Esophagus muscularis mucosa (tissue), 4 donors: ENCODE data around the gene TPCN1. TPM values are rescaled to one million over a fixed set of nuclear protein-coding genes. Genes with fewer than 3 reads are reported as not detected.

ENCODE experiments used
- DNase-seq: peaks from one replicate; pipeline ENCODE4 v3.0.0-alpha.2; 2017; ENCODE audit errors: extremely low spot score
- H3K27ac ChIP-seq, 4 donors: fragments of 200-600 bp; sonication (generic); replicated peaks in 1 of 4; 1 replicate in 3 of 4; 2 replicates in 1 of 4; pipeline ENCODE4 v1.5.1; 2016 to 2019; ENCODE audit warnings: mild to moderate bottlenecking in 1 of 4
- H3K27me3 ChIP-seq, 4 donors: fragments of 200-600 bp; sonication (generic); one replicate each; pipeline versions ENCODE4 v1.5.1 to v1.6.0; 2016 to 2019
- H3K36me3 ChIP-seq, 4 donors: fragments of 200-600 bp; sonication (generic); one replicate each; pipeline ENCODE4 v1.5.1; 2016 to 2019
- H3K4me1 ChIP-seq, 4 donors: fragments of 200-600 bp; sonication (generic); one replicate each; pipeline ENCODE4 v1.5.1; 2016 to 2019
- H3K4me3 ChIP-seq, 4 donors: fragments of 200-600 bp; sonication (generic); 1 replicate in 2 of 4; 2 replicates in 2 of 4; pipeline ENCODE4 v1.5.1; 2016 to 2019; ENCODE audit warnings: mild to moderate bottlenecking in 4 of 4, moderate library complexity in 1 of 4
- H3K9me3 ChIP-seq, 4 donors: fragments of 200-600 bp; sonication (generic); 1 replicate in 3 of 4; 2 replicates in 1 of 4; pipeline ENCODE4 v1.5.1; 2016 to 2019
- EP300 ChIP-seq: sonication (generic); formaldehyde crosslinking; IDR thresholded peaks from one replicate; pipeline ENCODE4 v1.6.1; 2017; ENCODE audit warnings: antibody characterized with exemption
- POLR2A ChIP-seq: fragments of 450-650 bp; IDR thresholded peaks from one replicate; pipeline ENCODE4 v1.6.1; 2017; ENCODE audit warnings: antibody characterized with exemption, moderate library complexity, mild to moderate bottlenecking, low read depth
- POLR2AphosphoS5 ChIP-seq, 2 donors: sonication (generic); formaldehyde crosslinking; IDR thresholded peaks; one replicate each; pipeline ENCODE4 v1.6.1; 2017; ENCODE audit warnings: antibody characterized with exemption in 2 of 2
- WGBS: methylation state at CpG from one replicate; pipeline ENCODE4 v1.1.5; 2018; 5-methylcytosine and 5-hydroxymethylcytosine counted together
- intact Hi-C: fragments of 100-400 bp; cut with DNase I; formaldehyde crosslinking; loops from one replicate; pipeline ENCODE4 v1.15.1; 2023
- total RNA-seq, 4 donors: library from RNA; depleted of rRNA; stranded (reverse); fragments of >200 nt; gene quantifications; one replicate each; pipeline versions ENCODE4 v1.1.0 to v1.2.1, GENCODE V29; 2016
- TF ChIP-seq, protein P1 (sequence below), 3 experiments: fragments of 200-600 bp in 2 of 3; fragments of 450-650 bp in 1 of 3; sonication (generic) in 2 of 3; IDR thresholded peaks; one replicate each; pipeline ENCODE4 v1.5.1; 2017 to 2019; ENCODE audit warnings: antibody characterized with exemption in 3 of 3, mild to moderate bottlenecking in 2 of 3, moderate library complexity in 1 of 3

Gene TPCN1
- total RNA-seq, 4 donors from 2014 or later, result 31.1 to 54.0 (median 34.5) TPM

DNA sequence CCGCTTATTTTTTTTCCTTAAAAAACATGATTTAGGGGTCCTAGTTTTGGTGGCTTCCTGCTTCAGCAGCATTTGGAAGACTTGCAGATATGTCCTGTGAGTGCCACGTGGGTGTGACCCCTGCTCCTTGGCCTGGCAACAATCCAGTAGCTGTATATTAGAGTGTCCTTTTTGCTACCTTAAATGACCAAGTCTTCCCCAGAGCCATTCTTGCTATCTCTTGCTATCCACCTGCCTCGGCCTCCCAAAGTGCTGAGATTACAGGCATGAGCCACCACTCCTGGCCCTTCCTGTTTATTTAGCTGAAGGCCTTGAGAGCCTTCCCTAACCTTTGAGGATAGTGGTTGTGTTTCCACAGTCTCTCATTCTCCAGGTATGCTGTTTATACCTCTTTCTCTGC, 17.0 kb downstream of the TPCN1 start:
- TF ChIP-seq POLR2AphosphoS5 (IDR thresholded peaks at IDR 0.05), result no peak
- TF ChIP-seq, protein P1, sequence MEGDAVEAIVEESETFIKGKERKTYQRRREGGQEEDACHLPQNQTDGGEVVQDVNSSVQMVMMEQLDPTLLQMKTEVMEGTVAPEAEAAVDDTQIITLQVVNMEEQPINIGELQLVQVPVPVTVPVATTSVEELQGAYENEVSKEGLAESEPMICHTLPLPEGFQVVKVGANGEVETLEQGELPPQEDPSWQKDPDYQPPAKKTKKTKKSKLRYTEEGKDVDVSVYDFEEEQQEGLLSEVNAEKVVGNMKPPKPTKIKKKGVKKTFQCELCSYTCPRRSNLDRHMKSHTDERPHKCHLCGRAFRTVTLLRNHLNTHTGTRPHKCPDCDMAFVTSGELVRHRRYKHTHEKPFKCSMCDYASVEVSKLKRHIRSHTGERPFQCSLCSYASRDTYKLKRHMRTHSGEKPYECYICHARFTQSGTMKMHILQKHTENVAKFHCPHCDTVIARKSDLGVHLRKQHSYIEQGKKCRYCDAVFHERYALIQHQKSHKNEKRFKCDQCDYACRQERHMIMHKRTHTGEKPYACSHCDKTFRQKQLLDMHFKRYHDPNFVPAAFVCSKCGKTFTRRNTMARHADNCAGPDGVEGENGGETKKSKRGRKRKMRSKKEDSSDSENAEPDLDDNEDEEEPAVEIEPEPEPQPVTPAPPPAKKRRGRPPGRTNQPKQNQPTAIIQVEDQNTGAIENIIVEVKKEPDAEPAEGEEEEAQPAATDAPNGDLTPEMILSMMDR (IDR thresholded peaks at IDR 0.05), result no peak
- TF ChIP-seq EP300, result no peak
- no peak for TF ChIP-seq POLR2A
- DNase-seq, result no peak
- Histone ChIP-seq H3K27me3 (no peaks in the 10 kb centered on the region), H3K4me3 (no peak overlapping the region), H3K36me3 (peaks cover 0 to 76% (median 23%) of the 10 kb centered on the region in 4 donors), H3K27ac (no peak overlapping the region), H3K4me1 (peaks cover 59 to 81% (median 66%) of the 10 kb centered on the region in 4 donors), H3K9me3 (no peaks in the 10 kb centered on the region)
- intact Hi-C loops, result no loop called here
- WGBS, result 67% methylated on average over 3 of the region's 3 CpGs

DNA sequence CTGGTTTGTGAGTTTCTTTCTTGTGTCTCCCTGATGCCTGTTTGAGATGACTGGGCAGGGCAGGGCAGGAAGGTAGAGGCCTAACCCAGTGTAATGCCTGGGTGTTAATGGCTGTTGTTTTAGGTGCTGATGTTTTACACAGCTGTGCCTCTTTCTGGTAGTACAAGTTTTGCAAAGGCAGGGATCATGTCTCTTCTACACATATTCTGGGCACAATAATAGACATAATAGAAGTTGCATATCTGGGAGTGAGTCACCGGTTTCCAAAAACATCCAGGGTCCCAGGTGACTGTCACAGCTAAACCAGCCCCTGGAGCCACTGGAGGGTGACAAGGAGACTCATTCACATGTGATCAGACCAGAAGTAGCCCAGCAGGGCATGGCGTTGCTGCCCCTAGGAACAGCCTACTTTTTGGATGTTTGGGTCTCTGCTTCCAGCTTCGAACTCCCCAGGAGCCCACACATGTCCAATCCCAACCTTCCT, 18.1 kb downstream of the TPCN1 start:
- intact Hi-C loops, result no loop called here
- Histone ChIP-seq H3K4me3 (no peak overlapping the region), H3K9me3 (no peaks in the 10 kb centered on the region), H3K27ac (peak overlapping the region in 2 of 4 donors; percentile 5 to 27), H3K27me3 (no peaks in the 10 kb centered on the region), H3K4me1 (peaks cover 68 to 83% (median 71%) of the 10 kb centered on the region in 4 donors), H3K36me3 (peaks cover 0 to 67% (median 22%) of the 10 kb centered on the region in 4 donors)
- TF ChIP-seq, protein P1 (IDR thresholded peaks at IDR 0.05), result no peak
- TF ChIP-seq EP300 (no peak), POLR2AphosphoS5 (IDR thresholded peaks at IDR 0.05) (no peak), POLR2A (no peak)
- 76% methylated on average over 3 of the region's 3 CpGs for WGBS
- no peak for DNase-seq

DNA sequence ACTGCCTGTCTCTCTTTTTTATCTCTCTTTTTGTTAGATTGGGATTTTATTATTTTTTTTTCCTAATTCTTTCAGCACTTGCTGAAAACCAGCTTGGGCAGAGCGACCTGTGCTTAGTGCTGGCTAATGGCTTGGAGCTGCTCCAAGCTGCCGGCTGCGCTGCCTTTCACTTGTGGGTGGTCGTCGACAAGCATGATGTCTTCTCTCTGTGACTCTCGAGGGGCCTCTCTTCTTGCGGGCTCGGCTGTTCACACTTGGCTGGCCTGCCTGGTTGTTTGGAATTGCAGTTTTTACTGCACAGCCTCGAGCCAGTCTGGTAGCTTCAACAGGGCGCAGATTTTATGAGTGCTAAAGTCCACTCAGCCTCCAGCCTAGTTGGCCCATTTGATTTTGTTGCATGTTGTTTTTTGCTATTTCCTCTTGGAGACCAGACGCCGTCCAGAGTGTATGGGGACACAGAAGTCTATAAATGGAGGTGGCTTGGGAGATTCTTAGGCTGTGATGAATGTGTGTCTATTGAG, 18.6 kb downstream of the TPCN1 start:
- no peak for DNase-seq
- H3K4me1 ChIP-seq, result peaks cover 73 to 86% (median 77%) of the 10 kb centered on the region in 4 donors
- intact Hi-C loops, result no loop called here
- no peak overlapping the region for H3K4me3 ChIP-seq
- peaks cover 0 to 64% (median 20%) of the 10 kb centered on the region in 4 donors for H3K36me3 ChIP-seq
- TF ChIP-seq, protein P1 (IDR thresholded peaks at IDR 0.05), result no peak
- TF ChIP-seq POLR2AphosphoS5 (IDR thresholded peaks at IDR 0.05) (no peak), POLR2A (no peak), EP300 (no peak)
- no peaks in the 10 kb centered on the region for H3K9me3 ChIP-seq
- no peaks in the 10 kb centered on the region for H3K27me3 ChIP-seq
- 61% methylated on average over 12 of the region's 12 CpGs for WGBS
- H3K27ac ChIP-seq, result peak overlapping the region in 2 of 4 donors; percentile 5 to 27

DNA sequence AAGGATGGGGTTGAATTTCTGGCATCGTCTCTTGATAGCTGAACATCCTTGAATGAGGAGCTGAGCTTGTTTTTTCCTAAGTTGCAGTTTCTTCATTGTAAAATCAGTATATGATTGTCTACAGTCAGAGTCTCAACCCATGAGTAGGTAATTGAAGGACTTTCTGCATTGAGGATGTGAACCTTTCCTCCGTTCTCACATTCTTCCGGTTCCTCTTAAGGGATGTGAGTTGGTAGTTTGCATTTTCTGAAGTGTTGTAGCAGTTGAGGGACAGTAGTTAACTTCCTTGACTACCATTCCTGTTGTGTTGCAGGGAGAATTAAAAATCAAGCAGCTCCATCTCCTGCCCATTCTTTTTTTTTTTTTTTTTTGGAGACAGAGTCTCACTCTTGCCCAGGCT, 19.1 kb downstream of the TPCN1 start:
- H3K27ac ChIP-seq, result no peak overlapping the region
- TF ChIP-seq, protein P1 (IDR thresholded peaks at IDR 0.05), result no peak
- TF ChIP-seq EP300 (no peak), POLR2A (no peak), POLR2AphosphoS5 (IDR thresholded peaks at IDR 0.05) (no peak)
- intact Hi-C loops, result no loop called here
- peaks cover 0 to 61% (median 17%) of the 10 kb centered on the region in 4 donors for H3K36me3 ChIP-seq
- DNase-seq, result no peak
- H3K27me3 ChIP-seq, result no peaks in the 10 kb centered on the region
- peaks cover 79 to 90% (median 82%) of the 10 kb centered on the region in 4 donors for H3K4me1 ChIP-seq
- H3K4me3 ChIP-seq, result no peak overlapping the region
- WGBS, result 85% methylated on average over 3 of the region's 3 CpGs
- no peaks in the 10 kb centered on the region for H3K9me3 ChIP-seq
